GM23248 (cell line): Measurements from ENCODE around the gene CALY.

Experiments used
- EZH2 ChIP-seq: fragments of 200-600 bp; sonication (generic); IDR thresholded peaks from 2 replicates; pipeline ENCODE4 v1.6.1; 2018; ENCODE audit warnings: antibody characterized with exemption, mild to moderate bottlenecking; ENCODE audit not compliant: insufficient read depth, poor library complexity, severe bottlenecking
- EZH2phosphoT487 ChIP-seq: fragments of 200-600 bp; sonication (generic); IDR thresholded peaks from 2 replicates; pipeline ENCODE4 v1.6.1; 2018; ENCODE audit warnings: antibody characterized with exemption, moderate library complexity, mild to moderate bottlenecking, low read depth; ENCODE audit not compliant: insufficient read depth

DNA sequence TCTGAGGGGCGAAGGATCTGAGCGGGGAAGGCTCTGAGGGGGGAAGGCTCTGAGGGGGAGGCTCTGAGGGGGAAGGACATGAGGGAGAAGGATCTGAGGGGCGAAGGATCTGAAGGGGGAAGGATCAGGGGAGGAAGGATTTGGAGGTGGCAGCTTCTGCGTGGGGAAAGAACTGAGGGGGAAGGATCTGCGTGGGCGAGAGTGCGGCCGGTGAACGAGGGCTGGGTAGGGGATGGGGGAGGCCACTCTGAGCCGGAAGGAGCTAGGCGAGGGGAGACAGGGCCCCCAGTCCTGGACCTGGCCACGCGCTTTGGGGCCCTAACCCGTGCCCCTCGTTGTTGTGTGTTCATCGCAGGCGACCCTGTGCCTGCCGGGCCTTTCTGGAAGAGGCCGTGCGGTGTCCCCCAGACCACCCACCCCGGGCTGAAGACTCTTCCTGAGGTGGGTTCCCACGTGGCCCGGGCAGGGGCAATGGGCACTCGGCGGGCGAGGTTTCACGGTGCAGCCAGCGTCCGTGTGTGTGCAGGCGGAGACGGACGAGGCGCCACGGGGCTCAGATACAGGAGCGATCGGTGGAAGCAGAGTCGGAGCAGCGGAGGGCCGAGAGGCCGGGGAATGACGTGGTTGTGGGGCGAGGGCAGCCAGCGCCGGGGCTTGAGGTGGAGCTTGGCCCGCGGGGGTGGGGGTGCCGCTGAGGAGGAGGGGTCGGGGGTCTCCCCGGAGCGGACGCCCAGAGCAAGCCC lies 2.0 kb downstream of the CALY start:
- no peak for TF ChIP-seq EZH2phosphoT487
- TF ChIP-seq EZH2, result no peak
